Measurements from ENCODE around the gene DFFB.

Gene DFFB

GRCh38 chr1:3879099-3879498 lies 21.8 kb downstream of the DFFB start:
- no peak for DNase-seq

- no peak for DNase-seq
Observed at GRCh38 chr1:3879787-3880428, 22.6 kb downstream of the DFFB start.

GRCh38 chr1:3880429-3881192 lies 23.3 kb downstream of the DFFB start:
- DNase-seq = no peak

GRCh38 chr1:3881193-3881480 lies 23.9 kb downstream of the DFFB start:
- no peak for DNase-seq

GRCh38 chr1:3883194-3883925 lies 26.1 kb downstream of the DFFB start:
- DNase-seq = no peak

- no peak for DNase-seq
Observed at GRCh38 chr1:3884966-3885365, 27.7 kb downstream of the DFFB start.

- DNase-seq = no peak
Observed at GRCh38 chr1:3885611-3886010, 28.3 kb downstream of the DFFB start.

GRCh38 chr1:3886106-3886670 lies 28.9 kb downstream of the DFFB start:
- DNase-seq = no peak

- no peak for DNase-seq
Observed at GRCh38 chr1:3886691-3887090, 29.4 kb downstream of the DFFB start.

- DNase-seq = no peak
Observed at GRCh38 chr1:3888301-3888700, 31.0 kb downstream of the DFFB start.

GRCh38 chr1:3889936-3890335 lies 32.7 kb downstream of the DFFB start:
- no peak for DNase-seq

- DNase-seq = no peak
Observed at GRCh38 chr1:3890389-3891328, 33.4 kb downstream of the DFFB start.

- DNase-seq = no peak
Observed at GRCh38 chr1:3891329-3891865, 34.1 kb downstream of the DFFB start.

GRCh38 chr1:3892748-3893147 lies 35.5 kb downstream of the DFFB start:
- DNase-seq = no peak

GRCh38 chr1:3893190-3893589 lies 35.9 kb downstream of the DFFB start:
- DNase-seq = no peak

- no peak for DNase-seq
Observed at GRCh38 chr1:3894626-3895278, 37.5 kb downstream of the DFFB start.

- DNase-seq = no peak
Observed at GRCh38 chr1:3895279-3895950, 38.1 kb downstream of the DFFB start.

- DNase-seq = no peak
Observed at GRCh38 chr1:3895951-3896325, 38.7 kb downstream of the DFFB start.

- no peak for DNase-seq
Observed at GRCh38 chr1:3896396-3897000, 39.2 kb downstream of the DFFB start.

- no peak for DNase-seq
Observed at GRCh38 chr1:3898475-3898735, 41.1 kb downstream of the DFFB start.
